ENCODE results near the gene AIG1.

AIG1 gene

DNA sequence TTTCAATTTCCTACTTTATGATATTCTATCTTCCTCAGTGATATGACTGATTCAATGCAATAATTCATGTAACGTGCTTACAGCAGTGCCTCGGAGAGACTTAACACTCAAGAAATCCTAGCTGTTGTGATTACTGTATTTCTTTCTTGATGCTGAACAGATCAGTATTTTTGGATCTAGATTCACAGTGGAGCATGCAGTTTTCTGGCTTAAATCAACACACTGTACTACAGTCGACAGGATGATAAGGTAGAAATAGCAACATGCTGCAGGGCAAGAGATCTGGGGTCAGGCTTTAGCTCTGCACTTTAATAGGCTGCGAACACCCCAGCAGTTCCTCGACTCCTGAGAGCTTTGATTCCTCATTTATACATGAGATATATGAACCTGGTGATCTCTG, 161.0 kb downstream of the AIG1 start:
- TF ChIP-seq GATA3 (IDR thresholded peaks at IDR 0.05; ENCODE audit: low read depth, low read length) (no peak), GATA2 (IDR thresholded peaks at IDR 0.05; ENCODE audit: low read depth, low read length) (peak; percentile 46)

DNA sequence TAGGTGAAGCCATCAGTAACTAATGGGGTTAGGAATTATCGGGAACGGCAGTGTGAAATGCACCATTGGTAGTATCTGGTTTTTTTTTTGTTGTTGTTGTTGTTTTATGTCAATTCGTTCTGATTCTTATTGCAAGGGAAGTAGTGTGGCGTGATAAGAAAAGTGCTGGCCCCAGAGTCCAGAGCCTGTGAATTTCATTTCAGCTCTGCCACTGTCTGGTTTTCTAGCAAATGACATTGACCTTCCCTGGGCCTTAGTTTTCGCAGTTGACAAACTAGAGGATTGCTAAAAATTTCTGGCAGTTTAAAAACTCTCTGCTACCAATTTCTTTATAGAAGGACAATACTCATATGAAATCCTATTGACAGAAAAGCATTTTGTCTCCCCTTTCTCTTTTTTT, 161.6 kb downstream of the AIG1 start:
- TF ChIP-seq GATA2 (IDR thresholded peaks at IDR 0.05; ENCODE audit: low read depth, low read length) = no peak
- no peak for TF ChIP-seq GATA3 (IDR thresholded peaks at IDR 0.05; ENCODE audit: low read depth, low read length)

DNA sequence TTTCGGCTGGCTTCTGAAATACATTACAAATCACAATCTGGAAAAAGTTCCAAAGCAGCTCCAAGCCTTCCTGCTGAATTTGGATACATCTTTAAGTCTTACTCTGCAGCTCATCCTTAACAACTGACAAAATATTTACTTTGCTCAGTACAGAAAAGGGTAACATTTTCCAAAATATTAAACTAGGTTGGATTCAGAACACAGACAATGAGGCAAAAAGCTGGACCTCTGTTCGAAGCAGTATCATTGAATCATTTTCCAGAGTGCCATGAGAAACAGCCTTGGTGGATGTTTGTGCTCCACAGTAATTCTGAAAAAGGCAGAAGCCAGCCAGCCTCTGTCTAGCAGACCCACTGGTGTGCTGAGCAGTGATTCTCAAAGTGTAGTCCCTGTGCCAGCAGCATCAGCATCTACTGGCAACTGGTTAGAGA, 162.1 kb downstream of the AIG1 start:
- TF ChIP-seq GATA2 (IDR thresholded peaks at IDR 0.05; ENCODE audit: low read depth, low read length) = no peak
- TF ChIP-seq GATA3 (IDR thresholded peaks at IDR 0.05; ENCODE audit: low read depth, low read length) = no peak

DNA sequence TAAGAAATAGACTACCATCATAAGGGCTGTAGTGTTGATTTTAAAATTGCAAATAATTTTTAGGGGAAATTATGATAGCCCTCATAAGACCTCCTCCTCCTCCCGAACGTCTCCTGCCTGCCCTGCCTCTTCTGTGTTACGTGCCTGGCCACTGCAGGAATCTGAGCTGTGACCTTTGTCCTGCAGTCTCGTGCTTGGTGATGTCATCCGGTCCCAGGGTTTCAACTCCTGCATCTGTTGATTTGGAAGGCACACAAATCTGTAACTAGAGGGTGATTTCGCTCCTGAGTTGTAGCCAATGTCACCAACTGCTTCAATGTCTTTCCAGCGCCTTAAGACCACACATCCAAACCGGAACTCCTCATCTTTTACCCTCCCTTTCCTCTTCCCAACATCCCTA, 163.2 kb downstream of the AIG1 start:
- TF ChIP-seq GATA2 (IDR thresholded peaks at IDR 0.05; ENCODE audit: low read depth, low read length) (no peak), GATA3 (IDR thresholded peaks at IDR 0.05; ENCODE audit: low read depth, low read length) (no peak)

DNA sequence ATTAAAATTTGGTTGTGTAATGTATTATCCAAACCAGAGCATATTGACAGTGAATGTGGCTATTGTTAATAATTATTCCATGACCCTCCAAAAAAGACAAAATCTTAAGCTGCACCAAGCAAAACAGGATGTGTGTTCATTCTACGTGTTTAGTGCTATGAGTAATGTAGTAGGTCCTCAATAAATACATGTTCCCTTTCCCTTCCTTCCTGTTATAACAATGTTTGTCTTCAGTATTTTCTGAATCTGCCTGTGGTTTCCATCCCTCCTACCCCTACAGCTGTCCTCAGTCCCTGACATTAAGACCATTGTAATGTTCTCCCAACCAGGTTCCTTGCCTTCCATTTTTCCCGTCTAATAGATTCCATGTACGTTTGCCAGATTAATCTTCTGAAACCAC, 163.8 kb downstream of the AIG1 start:
- TF ChIP-seq GATA2 (IDR thresholded peaks at IDR 0.05; ENCODE audit: low read depth, low read length) (no peak), GATA3 (IDR thresholded peaks at IDR 0.05; ENCODE audit: low read depth, low read length) (no peak)

DNA sequence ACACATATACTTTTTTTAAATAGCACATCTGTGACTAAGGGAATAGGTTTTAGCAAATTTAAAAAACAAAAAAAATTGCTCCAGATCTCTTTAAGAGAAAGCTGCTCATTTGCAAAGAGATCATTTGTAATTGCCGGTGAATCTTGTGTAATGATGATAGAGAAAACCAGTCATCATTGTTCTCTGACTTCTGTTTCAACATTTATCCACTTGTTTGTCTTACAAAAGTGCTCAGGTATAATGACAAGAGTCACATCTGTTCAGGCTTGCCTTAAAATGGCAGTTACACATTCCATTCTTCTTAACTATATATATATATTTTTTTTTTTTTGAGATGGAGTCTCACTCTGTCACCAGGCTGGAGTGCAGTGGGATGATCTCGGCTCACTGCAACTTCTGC, 165.2 kb downstream of the AIG1 start:
- TF ChIP-seq GATA2 (IDR thresholded peaks at IDR 0.05; ENCODE audit: low read depth, low read length) (no peak), GATA3 (IDR thresholded peaks at IDR 0.05; ENCODE audit: low read depth, low read length) (no peak)

DNA sequence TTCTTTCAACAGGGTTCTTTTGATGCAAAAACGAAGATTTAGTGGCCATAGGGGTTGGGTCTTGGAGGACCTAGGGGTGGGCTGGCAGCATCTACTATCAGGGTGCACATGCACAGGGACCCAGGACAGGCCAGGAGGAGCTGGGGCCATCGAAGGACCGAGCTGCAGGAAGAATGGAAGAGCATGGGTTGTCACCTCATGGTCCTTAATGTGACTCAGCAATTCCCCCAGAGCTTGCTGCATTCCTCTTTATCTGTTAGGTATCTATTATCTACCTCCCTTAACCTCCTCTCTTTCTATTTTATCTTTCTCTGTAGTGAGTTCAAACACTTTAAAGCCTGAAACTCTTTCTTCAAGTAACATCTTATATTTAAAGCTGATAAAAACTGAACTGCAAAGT, 167.0 kb downstream of the AIG1 start:
- no peak for TF ChIP-seq GATA3 (IDR thresholded peaks at IDR 0.05; ENCODE audit: low read depth, low read length)
- TF ChIP-seq GATA2 (IDR thresholded peaks at IDR 0.05; ENCODE audit: low read depth, low read length) = no peak

DNA sequence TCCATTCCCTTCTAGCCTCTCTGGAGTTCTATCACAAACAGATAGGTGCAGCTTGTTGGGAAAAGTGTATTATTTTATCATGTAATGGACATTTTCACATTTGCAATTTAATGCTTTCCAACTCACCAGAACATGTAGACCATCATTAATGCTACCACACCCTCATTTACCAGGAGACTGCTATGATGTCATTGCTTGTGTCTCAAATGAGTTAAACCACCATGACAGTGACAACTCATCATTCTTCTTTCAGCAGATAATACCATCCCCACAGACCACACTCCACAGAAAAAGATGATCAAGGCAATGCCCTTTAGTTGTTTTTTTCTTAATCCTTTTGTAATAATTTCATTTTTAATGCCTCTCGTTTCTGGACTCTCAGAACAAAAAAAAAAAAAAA, 168.7 kb downstream of the AIG1 start:
- no peak for TF ChIP-seq GATA3 (IDR thresholded peaks at IDR 0.05; ENCODE audit: low read depth, low read length)
- TF ChIP-seq GATA2 (IDR thresholded peaks at IDR 0.05; ENCODE audit: low read depth, low read length) = no peak

DNA sequence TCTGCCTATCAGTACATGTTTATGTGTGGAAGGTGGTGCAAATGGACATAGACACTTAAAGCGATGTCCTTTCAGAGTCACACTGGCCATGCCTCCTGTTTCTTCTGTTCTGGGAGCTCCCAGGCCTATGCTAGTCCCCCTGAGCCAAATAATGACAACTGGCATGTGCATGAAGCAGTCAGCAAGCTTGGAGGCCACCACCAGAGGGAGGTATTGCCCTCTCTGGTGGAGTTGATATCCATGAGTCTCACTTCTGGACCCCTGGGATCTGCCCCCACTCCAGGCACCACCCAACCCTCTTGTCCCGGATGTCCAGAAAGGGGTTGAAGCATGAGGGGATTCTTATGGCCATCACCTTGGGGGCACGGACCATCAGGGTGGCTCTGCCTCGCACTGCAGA, 172.2 kb downstream of the AIG1 start:
- TF ChIP-seq GATA3 (IDR thresholded peaks at IDR 0.05; ENCODE audit: low read depth, low read length) = no peak
- no peak for TF ChIP-seq GATA2 (IDR thresholded peaks at IDR 0.05; ENCODE audit: low read depth, low read length)

DNA sequence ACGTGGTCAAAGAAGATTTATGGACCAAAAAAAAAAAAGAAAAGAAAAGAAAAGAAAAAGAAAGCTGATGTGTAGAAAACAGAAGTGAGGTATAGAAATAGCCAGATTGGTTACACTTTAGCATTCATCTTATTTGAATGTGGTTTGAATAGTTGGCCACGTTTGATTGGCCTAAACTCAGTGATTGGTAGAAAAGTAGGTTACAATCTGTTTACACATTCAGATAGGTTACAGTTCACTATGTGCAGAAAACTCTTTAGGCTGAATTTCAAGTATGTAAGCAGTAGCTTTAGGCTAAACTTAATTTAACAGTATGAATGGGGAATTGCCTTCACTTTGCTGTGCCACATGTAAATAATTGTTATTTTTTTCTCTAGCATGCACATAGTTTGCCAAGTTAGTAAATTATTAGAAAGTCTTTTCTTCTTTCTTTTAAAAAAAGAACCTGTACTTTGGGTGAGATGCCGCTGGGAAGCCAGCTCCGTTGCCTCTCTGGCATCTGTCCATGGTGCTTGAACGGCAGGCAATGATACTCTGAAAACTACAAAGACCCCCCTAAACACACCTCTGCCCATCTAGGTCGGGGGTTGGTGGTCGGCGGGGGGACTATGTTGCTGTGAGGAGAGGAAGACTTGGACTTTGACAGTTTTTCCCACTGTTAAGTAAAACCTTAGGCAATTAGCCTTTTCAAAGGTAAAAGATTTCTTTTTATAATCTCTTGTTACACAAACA, 173.0 kb downstream of the AIG1 start:
- TF ChIP-seq GATA2 (IDR thresholded peaks at IDR 0.05; ENCODE audit: low read depth, low read length) (no peak), GATA3 (IDR thresholded peaks at IDR 0.05; ENCODE audit: low read depth, low read length) (no peak)

DNA sequence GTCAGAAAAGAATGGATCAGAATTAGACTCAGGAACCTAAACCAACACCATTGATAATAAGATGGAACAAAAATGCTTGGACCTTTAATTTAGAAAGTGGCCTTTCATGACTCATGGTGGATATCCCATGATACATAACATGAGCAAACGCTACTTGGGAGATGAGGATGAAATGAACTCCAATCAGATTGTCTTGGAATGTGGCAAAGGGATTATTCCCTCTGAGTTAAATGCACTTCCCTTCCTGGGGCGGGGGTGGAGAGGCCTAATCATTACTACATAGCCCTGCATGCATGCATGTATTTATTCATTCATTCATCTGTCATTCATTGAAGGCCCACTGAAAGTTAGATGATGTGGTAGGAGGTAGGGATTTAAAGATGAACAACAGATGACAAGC, 174.0 kb downstream of the AIG1 start:
- TF ChIP-seq GATA2 (IDR thresholded peaks at IDR 0.05; ENCODE audit: low read depth, low read length) (no peak), GATA3 (IDR thresholded peaks at IDR 0.05; ENCODE audit: low read depth, low read length) (no peak)

DNA sequence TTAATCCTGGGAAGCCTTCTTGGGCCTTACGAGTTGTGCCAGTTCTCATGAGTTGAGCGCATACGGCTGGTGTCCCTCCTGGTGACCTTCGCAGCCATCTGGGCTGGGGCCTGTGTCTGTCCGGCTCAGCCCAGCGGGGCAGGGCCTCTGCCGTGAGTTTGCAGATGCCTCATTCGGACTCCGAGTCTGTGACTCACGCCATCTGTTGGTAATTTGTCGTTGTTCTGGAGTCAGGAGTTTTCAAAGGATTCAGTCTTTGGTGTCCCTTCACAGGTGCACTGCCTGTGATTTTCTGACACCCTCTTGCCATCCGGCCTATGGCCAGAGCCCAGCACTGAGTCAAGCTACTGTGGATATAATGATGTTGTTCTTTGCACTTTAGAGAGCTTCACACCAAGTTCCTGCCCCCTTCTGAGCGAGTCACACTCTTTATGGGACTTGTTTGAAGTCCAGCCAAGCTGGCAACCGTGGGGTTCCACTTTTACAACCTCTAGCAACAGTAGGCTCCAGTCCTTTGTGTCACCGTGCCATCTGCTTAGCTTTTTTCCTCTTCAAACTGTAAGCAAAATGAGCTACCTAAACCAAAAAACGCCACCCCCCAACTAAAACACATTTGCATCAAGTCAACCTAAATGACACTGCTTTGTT, 175.6 kb downstream of the AIG1 start:
- TF ChIP-seq GATA3 (IDR thresholded peaks at IDR 0.05; ENCODE audit: low read depth, low read length) (no peak), GATA2 (IDR thresholded peaks at IDR 0.05; ENCODE audit: low read depth, low read length) (no peak)

DNA sequence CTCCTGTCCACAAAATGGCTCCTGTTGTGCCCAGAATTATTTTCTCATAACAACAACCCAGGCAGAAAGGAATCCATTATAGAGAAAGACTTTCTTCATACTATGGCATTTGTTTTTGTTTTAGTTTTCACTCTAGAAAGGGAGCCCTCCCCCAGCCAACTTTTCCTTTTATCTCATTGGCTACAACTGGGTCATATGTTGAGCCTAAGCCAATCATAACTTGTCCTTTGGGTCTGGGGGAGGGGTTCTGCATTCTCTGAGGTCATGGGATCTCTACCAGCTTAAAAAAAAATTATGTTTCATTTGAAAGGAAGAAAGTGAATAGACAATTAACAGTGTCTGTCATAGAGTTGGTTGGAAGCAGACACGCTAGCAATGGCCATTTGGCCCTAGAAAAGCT, 177.6 kb downstream of the AIG1 start:
- TF ChIP-seq GATA2 (IDR thresholded peaks at IDR 0.05; ENCODE audit: low read depth, low read length) (no peak), GATA3 (IDR thresholded peaks at IDR 0.05; ENCODE audit: low read depth, low read length) (no peak)

DNA sequence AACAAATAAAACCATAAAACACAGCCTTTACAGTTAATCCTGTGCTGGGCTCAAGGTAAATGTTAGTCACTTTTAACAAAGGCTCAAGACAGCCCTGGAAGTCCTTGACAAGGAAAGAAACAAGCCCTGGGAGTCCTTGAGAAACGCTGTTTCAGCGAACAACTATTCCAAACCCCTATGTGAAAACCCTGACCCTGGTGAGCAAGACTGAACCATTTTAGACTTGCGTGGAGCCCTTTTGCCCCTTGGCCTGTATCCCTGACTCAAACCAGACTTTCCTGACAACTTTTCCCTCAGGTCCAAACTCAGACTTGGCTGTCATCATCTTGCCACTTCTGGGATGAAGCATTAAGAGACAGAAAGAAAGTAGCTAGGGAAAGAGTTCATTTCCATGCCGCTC, 180.4 kb downstream of the AIG1 start:
- TF ChIP-seq GATA2 (IDR thresholded peaks at IDR 0.05; ENCODE audit: low read depth, low read length) = no peak
- no peak for TF ChIP-seq GATA3 (IDR thresholded peaks at IDR 0.05; ENCODE audit: low read depth, low read length)

DNA sequence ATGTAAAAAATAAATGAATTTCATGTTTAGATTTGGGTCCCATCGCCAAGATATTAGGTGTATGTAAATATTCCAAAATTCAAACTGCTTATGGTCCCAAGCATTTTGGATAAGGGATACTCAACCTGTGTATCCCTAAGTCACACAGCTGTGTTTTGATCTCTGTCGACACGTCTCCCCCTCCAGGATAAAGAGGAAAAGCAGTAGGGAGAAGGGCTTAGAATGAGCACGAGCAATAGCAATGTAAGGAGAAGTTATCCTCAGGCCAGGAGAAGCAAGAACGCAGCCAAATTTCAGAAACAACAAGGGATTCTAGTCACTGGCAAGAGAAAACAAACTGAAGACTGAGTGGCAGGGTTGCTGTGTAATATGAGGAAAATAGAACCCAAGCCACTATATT, 181.2 kb downstream of the AIG1 start:
- TF ChIP-seq GATA3 (IDR thresholded peaks at IDR 0.05; ENCODE audit: low read depth, low read length) (no peak), GATA2 (IDR thresholded peaks at IDR 0.05; ENCODE audit: low read depth, low read length) (no peak)
